GM18498 (cell line): Measurements from ENCODE around the gene TRMT44.

Experiments used
- ATAC-seq: cut with Tn5 transposase; IDR thresholded peaks from one replicate; pipeline ENCODE4 v1.9.1; 2021; ENCODE audit warnings: mild to moderate bottlenecking, moderate library complexity; ENCODE audit not compliant: unreplicated experiment

Gene TRMT44

GRCh38 chr4:8465615-8466611, 25.3 kb downstream of the TRMT44 start:
- no peak for ATAC-seq

DNA sequence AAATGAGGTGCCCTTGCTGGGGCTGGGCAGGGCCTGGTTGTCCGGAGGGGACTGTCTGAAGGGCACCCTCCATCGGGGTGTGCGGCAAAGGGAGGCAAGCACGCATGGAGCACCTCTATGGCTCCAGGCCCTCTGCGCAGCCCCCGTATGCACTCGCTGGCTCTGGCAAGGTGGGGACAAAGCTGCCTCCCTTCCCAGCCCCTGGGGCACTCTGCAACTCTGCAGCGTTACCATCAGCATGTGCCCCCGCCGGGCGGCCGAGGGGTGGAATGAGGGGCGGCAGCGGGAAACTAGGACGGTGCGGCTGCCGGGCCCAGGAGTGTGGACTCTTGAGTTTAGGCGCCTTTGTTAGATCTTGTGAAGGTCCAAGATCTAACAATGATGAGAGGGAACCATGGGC, 26.4 kb downstream of the TRMT44 start:
- ATAC-seq, result no peak

- peak; percentile 86 for ATAC-seq
Observed at GRCh38 chr4:8468746-8469535, 28.4 kb downstream of the TRMT44 start.

- no peak for ATAC-seq
Observed at GRCh38 chr4:8469550-8469949, 29.0 kb downstream of the TRMT44 start.

- ATAC-seq, result no peak
Observed at GRCh38 chr4:8470451-8471024, 30.0 kb downstream of the TRMT44 start.

- no peak for ATAC-seq
Observed at GRCh38 chr4:8471211-8471875, 30.8 kb downstream of the TRMT44 start.

- no peak for ATAC-seq
Observed at GRCh38 chr4:8472158-8472688, 31.6 kb downstream of the TRMT44 start.

- ATAC-seq, result no peak
Observed at GRCh38 chr4:8472689-8473197, 32.2 kb downstream of the TRMT44 start.

GRCh38 chr4:8473198-8473919, 32.8 kb downstream of the TRMT44 start:
- ATAC-seq, result no peak

GRCh38 chr4:8473920-8474590, 33.5 kb downstream of the TRMT44 start:
- no peak for ATAC-seq

DNA sequence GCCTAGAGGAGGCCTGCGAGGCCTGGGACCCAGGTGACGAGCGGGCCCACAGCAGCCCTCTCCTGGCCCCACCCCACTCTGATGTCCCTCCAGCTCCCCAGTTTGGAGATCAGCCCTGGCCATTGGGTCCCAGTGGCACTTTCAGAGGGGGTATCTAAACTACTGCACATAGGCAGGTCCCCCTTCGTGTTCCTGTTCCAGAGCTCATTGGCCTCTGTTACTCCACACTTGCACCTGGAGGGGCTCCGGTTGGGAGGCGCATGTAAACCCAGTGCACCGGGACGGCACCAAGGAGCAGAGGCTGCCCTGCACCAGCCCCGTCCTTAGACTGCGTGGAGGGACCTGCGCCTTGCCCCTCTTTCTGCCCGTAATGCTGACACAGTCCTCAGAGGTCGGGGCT, 34.3 kb downstream of the TRMT44 start:
- ATAC-seq, result no peak

DNA sequence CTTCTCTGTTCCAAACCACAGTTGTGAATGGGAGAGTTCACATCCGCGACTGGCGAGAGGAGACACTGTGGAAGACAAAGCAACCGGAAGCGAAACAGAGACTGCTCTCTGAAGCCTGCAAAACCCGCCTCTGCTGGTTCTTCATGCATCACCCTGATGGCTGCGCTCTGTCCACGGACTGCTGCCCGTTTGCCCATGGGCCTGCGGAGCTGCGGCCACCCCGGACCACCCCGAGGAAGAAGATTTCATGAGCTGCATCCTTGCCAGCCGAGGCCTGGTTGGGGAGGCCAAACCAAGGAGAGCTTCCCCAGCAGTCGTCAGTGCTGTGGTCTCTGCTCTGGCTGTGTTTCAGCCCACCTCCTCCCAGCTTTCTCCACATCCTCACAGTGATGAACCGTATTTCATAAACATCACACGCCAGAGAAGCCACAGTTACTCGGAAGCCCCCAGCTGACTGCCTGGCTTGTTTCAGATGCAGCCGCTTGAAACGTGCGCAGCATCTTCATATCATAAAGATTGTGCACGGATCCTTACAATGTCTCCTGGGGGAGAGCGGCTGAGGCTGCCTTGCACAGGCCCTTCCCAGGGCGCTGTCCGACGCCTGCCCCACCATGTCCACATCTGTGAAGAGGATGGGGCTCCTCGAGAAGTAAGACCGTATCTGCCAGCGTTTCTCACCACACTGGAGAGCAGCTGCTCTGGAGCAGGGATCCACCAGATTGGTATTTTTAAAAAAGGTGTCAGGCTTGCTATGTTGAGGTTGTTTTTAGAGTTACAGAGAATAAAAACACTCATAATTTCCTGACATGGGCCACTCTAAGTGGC, 35.4 kb downstream of the TRMT44 start:
- no peak for ATAC-seq

DNA sequence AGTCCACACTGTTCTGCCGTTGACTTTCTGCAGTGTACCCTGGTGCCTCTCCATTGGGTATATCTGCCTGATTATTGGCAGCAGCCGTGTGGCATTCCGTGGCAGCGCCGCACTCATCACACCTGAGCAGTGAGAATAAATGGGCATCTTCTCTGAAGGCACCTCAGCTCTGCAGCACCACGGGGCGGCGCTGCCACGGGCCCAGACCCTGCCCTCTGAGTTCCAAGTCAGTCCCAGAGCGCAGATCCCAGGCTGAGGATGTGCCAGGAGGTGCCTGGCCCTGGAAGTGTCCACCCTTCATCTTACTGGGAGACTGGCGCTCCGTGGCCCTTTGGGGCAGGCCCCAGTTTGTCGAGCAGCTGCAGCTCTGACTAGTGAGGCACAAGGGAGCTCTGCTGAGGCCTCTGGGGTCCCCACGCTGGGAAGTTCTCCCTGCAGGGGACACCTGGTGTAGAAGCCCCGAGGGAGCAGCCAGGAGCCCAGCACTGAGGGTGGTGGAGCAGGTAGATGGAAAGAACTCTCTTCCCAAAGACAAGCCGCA, 36.6 kb downstream of the TRMT44 start:
- no peak for ATAC-seq

DNA sequence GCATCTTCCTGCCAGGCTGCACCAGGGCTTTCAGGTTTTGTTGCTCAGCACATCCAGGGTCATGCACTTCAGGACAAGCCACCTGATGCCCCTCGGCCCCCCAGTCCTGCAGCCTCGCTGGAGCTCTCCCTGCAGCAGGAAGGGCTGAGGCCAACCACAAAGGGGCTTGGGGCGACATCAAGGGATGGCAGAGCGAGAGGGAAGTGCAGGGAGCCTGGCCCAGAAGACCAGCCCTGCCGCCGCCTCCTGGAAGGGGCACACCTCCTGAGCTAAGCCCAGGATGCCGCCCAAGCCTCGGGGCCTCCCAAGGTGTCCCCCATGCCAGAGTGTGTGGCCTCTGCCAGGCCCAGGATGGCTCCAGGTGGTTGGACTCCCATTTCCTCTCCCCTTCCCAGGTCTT, 37.1 kb downstream of the TRMT44 start:
- ATAC-seq, result no peak

GRCh38 chr4:8478371-8478770, 37.8 kb downstream of the TRMT44 start:
- no peak for ATAC-seq

- no peak for ATAC-seq
Observed at GRCh38 chr4:8478801-8479744, 38.5 kb downstream of the TRMT44 start.

- ATAC-seq, result no peak
Observed at GRCh38 chr4:8480221-8480620, 39.6 kb downstream of the TRMT44 start.
